Stimulated activated CD8-positive, alpha-beta memory T cell treated with anti-CD3 and anti-CD28 coated beads, Interleukin-4, amount 100 ng/mL, for 4 hours (primary cell): ENCODE data around the gene RNPEPL1.

ENCODE experiments used
- DNase-seq, 2 donors: peaks; one replicate each; pipeline ENCODE4 v3.0.0-alpha.2; 2020; ENCODE audit warnings: low read depth in 2 of 2, low spot score in 1 of 2

RNPEPL1 gene

GRCh38 chr2:240575101-240575965 is 7.0 kb downstream of the RNPEPL1 start:
- DNase-seq, result no peak

- DNase-seq, result no peak
These were observed 7.8 kb downstream of the RNPEPL1 start for GRCh38 chr2:240576036-240576435.

GRCh38 chr2:240576436-240577205 is 8.3 kb downstream of the RNPEPL1 start:
- DNase-seq, result no peak

GRCh38 chr2:240577281-240578109 is 9.2 kb downstream of the RNPEPL1 start:
- no peak for DNase-seq

GRCh38 chr2:240578110-240578450 is 9.8 kb downstream of the RNPEPL1 start:
- no peak for DNase-seq

- DNase-seq, result no peak
These were observed 10.2 kb downstream of the RNPEPL1 start for GRCh38 chr2:240578488-240578887.

GRCh38 chr2:240579071-240579762 is 10.9 kb downstream of the RNPEPL1 start:
- DNase-seq, result no peak

GRCh38 chr2:240579771-240580614 is 11.7 kb downstream of the RNPEPL1 start:
- DNase-seq, result no peak

GRCh38 chr2:240581811-240582210 is 13.5 kb downstream of the RNPEPL1 start:
- no peak for DNase-seq

GRCh38 chr2:240582781-240583180 is 14.5 kb downstream of the RNPEPL1 start:
- no peak for DNase-seq

GRCh38 chr2:240583774-240584173 is 15.5 kb downstream of the RNPEPL1 start:
- DNase-seq, result no peak

- DNase-seq, result no peak
These were observed 16.3 kb downstream of the RNPEPL1 start for GRCh38 chr2:240584486-240585031.

- DNase-seq, result no peak
These were observed 16.8 kb downstream of the RNPEPL1 start for GRCh38 chr2:240585101-240585500.

GRCh38 chr2:240585681-240586197 is 17.5 kb downstream of the RNPEPL1 start:
- no peak for DNase-seq

- DNase-seq, result peak; percentile 90 to 96
These were observed 18.1 kb downstream of the RNPEPL1 start, which contains the start of gene CAPN10 for GRCh38 chr2:240586198-240586918. Gene CAPN10, plus strand, starts transcription at chr2:240586734. Its CDS starts 178 bp downstream, at chr2:240586912.

GRCh38 chr2:240586919-240587800 is 18.9 kb downstream of the RNPEPL1 start:
- DNase-seq, result no peak

GRCh38 chr2:240588006-240588655 is 19.8 kb downstream of the RNPEPL1 start:
- no peak for DNase-seq
